Keratinocyte (primary cell): ENCODE data around the gene MPND. TPM values are rescaled to one million over a fixed set of nuclear protein-coding genes. Genes with fewer than 3 reads are reported as not detected.

ENCODE experiments used
- DNase-seq: peaks from one replicate; pipeline ENCODE4 v3.0.0-alpha.2; 2011; ENCODE audit warnings: low read depth, missing footprints, low spot score
- FAIRE-seq: peaks from 2 replicates; lab custom pipeline; 2011; peaks lifted over from hg19 to GRCh38; lab: Jason Lieb, UNC
- H2AFZ ChIP-seq: 2 replicates; pipeline ENCODE4 v1.6.0; 2012; ENCODE audit warnings: low read length, control low read depth, inconsistent platforms; ENCODE audit not compliant: control insufficient read depth
- H3K27ac ChIP-seq: 2 replicates; pipeline ENCODE4 v1.5.1; 2011; ENCODE audit warnings: low read length; ENCODE audit not compliant: control insufficient read depth, insufficient read depth
- H3K27me3 ChIP-seq: 3 replicates; pipeline ENCODE4 v1.6.0; 2011; ENCODE audit warnings: low read length; ENCODE audit not compliant: control insufficient read depth, insufficient read depth; ENCODE audit errors: extremely low read depth
- H3K36me3 ChIP-seq, 2 experiments: 2 replicates in 1 of 2; 3 replicates in 1 of 2; pipeline ENCODE4 v1.5.1; 2011; ENCODE audit warnings: low read length in 2 of 2, mild to moderate bottlenecking in 1 of 2; ENCODE audit not compliant: control insufficient read depth in 2 of 2, insufficient read depth in 2 of 2; ENCODE audit errors: extremely low read depth in 1 of 2
- H3K4me1 ChIP-seq: 3 replicates; pipeline ENCODE4 v1.5.1; 2011; ENCODE audit warnings: low read length; ENCODE audit not compliant: control insufficient read depth, insufficient read depth; ENCODE audit errors: extremely low read depth
- H3K4me2 ChIP-seq: 3 replicates; pipeline ENCODE4 v1.6.0; 2011; ENCODE audit warnings: low read depth, low read length; ENCODE audit not compliant: control insufficient read depth, insufficient read depth; ENCODE audit errors: extremely low read depth
- H3K4me3 ChIP-seq, 3 experiments: fragments of 200-600 bp in 1 of 3; sonication (generic) in 1 of 3; 2 replicates in 2 of 3; 3 replicates in 1 of 3; pipeline ENCODE4 v1.5.1; 2011 to 2016; ENCODE audit warnings: low read length in 3 of 3, mild to moderate bottlenecking in 3 of 3, control low read depth in 2 of 3, inconsistent platforms in 1 of 3, low read depth in 1 of 3, mixed read lengths in 1 of 3, mixed run types in 1 of 3, moderate library complexity in 1 of 3; ENCODE audit not compliant: control insufficient read depth in 2 of 3, insufficient read depth in 2 of 3; ENCODE audit errors: extremely low read depth in 1 of 3
- H3K79me2 ChIP-seq: 2 replicates; pipeline ENCODE4 v1.6.0; 2012; ENCODE audit warnings: low read length; ENCODE audit not compliant: control insufficient read depth, insufficient read depth
- H3K9ac ChIP-seq: 3 replicates; pipeline ENCODE4 v1.6.0; 2011; ENCODE audit warnings: low read length; ENCODE audit not compliant: control insufficient read depth, insufficient read depth; ENCODE audit errors: extremely low read depth
- H3K9me1 ChIP-seq: 3 replicates; pipeline ENCODE4 v1.6.0; 2011; ENCODE audit warnings: low read length; ENCODE audit not compliant: control insufficient read depth, insufficient read depth; ENCODE audit errors: extremely low read depth
- H3K9me3 ChIP-seq: 2 replicates; pipeline ENCODE4 v1.5.1; 2012; ENCODE audit warnings: low read depth, low read length; ENCODE audit not compliant: control insufficient read depth
- H4K20me1 ChIP-seq: 3 replicates; pipeline ENCODE4 v1.6.0; 2011; ENCODE audit warnings: low read length; ENCODE audit not compliant: control insufficient read depth, insufficient read depth; ENCODE audit errors: extremely low read depth
- EZH2 ChIP-seq: IDR thresholded peaks from one replicate; pipeline ENCODE4 v1.6.1; 2012; ENCODE audit warnings: inconsistent platforms, mild to moderate bottlenecking, low read length, moderate library complexity
- dilution Hi-C: fragments of 300-500 bp; cut with MboI; formaldehyde crosslinking; loops from one replicate; pipeline ENCODE4 v1.7.0; 2020; ENCODE audit warnings: low sequenced_read_pairs; ENCODE audit not compliant: extremely low pct_ligation_motif_present
- polyA plus RNA-seq, 5 experiments: library from polyadenylated mRNA; depleted of rRNA in 3 of 5; stranded (reverse) in 3 of 5; stranded (forward) in 1 of 5; unstranded in 1 of 5; fragments of >200 nt; gene quantifications; 1 replicate in 1 of 5; 2 replicates in 3 of 5; 3 replicates in 1 of 5; pipeline versions ENCODE4 v1.2.1 to v1.2.3, GENCODE V29; 2011 to 2012; ENCODE audit warnings: missing spikeins in 2 of 5, low read depth in 1 of 5, low replicate concordance in 1 of 5
- TF ChIP-seq, protein P1 (sequence below), 3 experiments: IDR thresholded peaks in 1 of 3; conservative IDR thresholded peaks in 1 of 3; optimal IDR thresholded peaks in 1 of 3; 2 replicates in 2 of 3; 3 replicates in 1 of 3; pipeline versions ENCODE3 to v1.5.1; 2011; ENCODE audit warnings: low read length in 3 of 3, mild to moderate bottlenecking in 3 of 3, moderate library complexity in 2 of 3, control low read depth in 1 of 3, inconsistent platforms in 1 of 3; ENCODE audit not compliant: insufficient read depth in 2 of 3; ENCODE audit errors: extremely low read depth in 1 of 3

MPND gene
- polyA plus RNA-seq, 1 donor (not counting 4 experiments of a cell fraction or from before 2014, with no cell fraction given), result 4.2 TPM

DNA sequence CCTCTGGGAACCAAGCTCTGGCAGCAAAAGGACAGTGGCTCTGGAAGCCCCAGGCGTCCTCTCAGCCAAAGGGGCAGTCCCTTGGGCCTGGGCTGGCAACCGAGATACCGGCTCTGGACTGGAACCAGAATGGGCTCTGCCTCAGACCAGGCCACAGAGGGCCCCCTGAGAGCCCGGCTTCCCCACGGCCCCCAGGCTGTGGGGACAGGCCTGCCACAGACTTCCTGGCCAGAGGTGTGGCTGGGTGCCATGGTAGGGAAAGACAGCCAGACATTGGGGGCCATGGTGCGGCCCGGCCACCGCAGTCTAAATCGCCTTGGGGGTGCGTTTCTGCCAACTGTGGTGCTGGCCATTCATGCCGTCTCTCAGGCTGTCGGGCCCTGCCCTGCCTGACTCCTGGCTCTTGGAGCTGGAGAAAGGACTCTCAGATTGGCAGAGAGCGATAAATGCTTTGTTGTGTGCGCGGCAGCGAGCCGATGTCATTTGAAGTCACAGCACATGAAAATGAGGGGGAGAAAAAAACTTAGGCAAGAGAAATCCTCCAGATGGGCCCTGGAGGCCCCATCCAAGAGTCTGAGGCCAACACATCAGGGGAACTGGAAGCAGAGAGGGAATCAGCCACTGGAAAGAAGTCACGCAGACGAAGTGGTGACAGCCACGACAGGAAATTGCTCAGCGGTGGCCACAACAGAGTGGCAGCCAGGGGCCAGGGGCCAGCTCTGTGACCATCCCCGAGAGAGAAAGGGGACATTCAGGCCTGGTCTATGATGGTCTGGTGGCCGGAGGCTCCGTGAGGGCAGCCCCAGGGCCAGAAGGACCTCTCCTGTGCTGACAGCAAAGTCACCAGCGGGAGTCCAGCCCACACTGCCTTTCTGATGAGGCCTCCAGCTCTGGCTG lies 30.5 kb downstream of the MPND start:
- dilution Hi-C loops, result no loop called here
- Histone ChIP-seq H2AFZ (no peak overlapping the region), H3K9me1 (peaks cover 8% of the 10 kb centered on the region), H3K4me3 (no peak overlapping the region), H3K9ac (peak overlapping the region; percentile 77), H3K4me1 (peaks cover 66% of the 10 kb centered on the region), H3K9me3 (no peaks in the 10 kb centered on the region), H3K79me2 (peaks cover 73% of the 10 kb centered on the region), H4K20me1 (peaks cover 12% of the 10 kb centered on the region), H3K4me2 (peak overlapping the region; percentile 78), H3K27me3 (no peaks in the 10 kb centered on the region), H3K27ac (peak overlapping the region; percentile 83), H3K36me3 (peaks cover 2 to 4% of the 10 kb centered on the region in 2 experiments)
- DNase-seq, result no peak
- TF ChIP-seq, protein P1, sequence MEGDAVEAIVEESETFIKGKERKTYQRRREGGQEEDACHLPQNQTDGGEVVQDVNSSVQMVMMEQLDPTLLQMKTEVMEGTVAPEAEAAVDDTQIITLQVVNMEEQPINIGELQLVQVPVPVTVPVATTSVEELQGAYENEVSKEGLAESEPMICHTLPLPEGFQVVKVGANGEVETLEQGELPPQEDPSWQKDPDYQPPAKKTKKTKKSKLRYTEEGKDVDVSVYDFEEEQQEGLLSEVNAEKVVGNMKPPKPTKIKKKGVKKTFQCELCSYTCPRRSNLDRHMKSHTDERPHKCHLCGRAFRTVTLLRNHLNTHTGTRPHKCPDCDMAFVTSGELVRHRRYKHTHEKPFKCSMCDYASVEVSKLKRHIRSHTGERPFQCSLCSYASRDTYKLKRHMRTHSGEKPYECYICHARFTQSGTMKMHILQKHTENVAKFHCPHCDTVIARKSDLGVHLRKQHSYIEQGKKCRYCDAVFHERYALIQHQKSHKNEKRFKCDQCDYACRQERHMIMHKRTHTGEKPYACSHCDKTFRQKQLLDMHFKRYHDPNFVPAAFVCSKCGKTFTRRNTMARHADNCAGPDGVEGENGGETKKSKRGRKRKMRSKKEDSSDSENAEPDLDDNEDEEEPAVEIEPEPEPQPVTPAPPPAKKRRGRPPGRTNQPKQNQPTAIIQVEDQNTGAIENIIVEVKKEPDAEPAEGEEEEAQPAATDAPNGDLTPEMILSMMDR (optimal IDR thresholded peaks at IDR 0.05 in 1 of 3, IDR thresholded peaks at IDR 0.05 in 1 of 3, conservative IDR thresholded peaks at IDR 0.05 in 1 of 3; ENCODE audit: extremely low read depth in 1 of 3, insufficient read depth in 2 of 3, low read length in 3 of 3), result no peak
- TF ChIP-seq EZH2, result no peak
- no peak for FAIRE-seq

DNA sequence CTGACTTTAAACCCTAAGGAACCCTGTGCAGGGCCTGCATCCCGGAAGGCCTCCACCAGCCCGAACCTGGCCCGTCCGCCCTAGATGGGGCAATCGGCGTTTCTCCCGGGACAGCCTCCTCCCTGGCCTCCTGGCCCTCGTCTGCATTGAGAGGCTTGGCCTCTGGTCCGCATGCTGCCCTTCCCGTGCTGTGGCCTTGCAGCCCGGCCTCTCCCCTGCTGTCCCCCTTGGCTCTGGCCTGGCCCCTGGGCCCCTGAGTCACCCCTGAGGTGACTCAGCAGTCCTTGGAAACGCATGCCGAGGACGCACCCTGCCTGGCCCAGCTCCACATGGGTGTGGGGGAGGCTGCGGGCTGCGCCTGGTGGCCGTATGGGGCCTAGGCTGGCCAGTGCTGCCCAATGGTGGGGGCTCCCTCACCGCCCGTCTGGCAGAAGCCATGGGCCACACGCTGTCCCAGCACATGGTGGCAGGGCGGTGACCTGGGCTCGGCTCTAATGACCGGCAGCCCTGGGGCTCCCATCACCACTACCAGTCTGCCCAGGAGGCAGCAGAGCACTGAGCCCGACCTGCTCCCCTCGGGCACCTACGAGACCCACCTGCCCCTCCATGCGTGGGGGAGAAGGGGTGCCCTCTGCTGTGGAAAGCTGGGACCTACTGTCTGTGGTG lies 31.3 kb downstream of the MPND start:
- DNase-seq (no peak), FAIRE-seq (no peak)
- Histone ChIP-seq H3K79me2 (peaks cover 75% of the 10 kb centered on the region), H4K20me1 (peaks cover 16% of the 10 kb centered on the region), H3K9me1 (peaks cover 8% of the 10 kb centered on the region), H3K4me3 (no peak overlapping the region), H3K27me3 (no peaks in the 10 kb centered on the region), H3K4me2 (peak overlapping the region; percentile 78), H2AFZ (no peak overlapping the region), H3K9me3 (no peaks in the 10 kb centered on the region), H3K4me1 (peaks cover 64% of the 10 kb centered on the region), H3K36me3 (peaks cover 2 to 4% of the 10 kb centered on the region in 2 experiments), H3K9ac (peak overlapping the region; percentile 77), H3K27ac (peak overlapping the region; percentile 83)
- dilution Hi-C loops, result no loop called here
- TF ChIP-seq, protein P1 (optimal IDR thresholded peaks at IDR 0.05 in 1 of 3, IDR thresholded peaks at IDR 0.05 in 1 of 3, conservative IDR thresholded peaks at IDR 0.05 in 1 of 3; ENCODE audit: extremely low read depth in 1 of 3, insufficient read depth in 2 of 3, low read length in 3 of 3), result peak in 1 of 3 experiments; percentile 16
- no peak for TF ChIP-seq EZH2
